IPS-15b (cell line): ENCODE data around the gene FAAP100.
"Not testable (repeated sequence)": the region's sequence is repeated elsewhere in the genome, so short reads cannot be mapped to it uniquely, and the experiment has no call there.

ENCODE experiments used
- H3K27me3 ChIP-seq: one replicate; pipeline ENCODE4 v1.6.1; 2013; ENCODE audit warnings: low read length; ENCODE audit not compliant: control insufficient read depth, insufficient read depth
- H3K36me3 ChIP-seq: one replicate; pipeline ENCODE4 v1.6.1; 2013; ENCODE audit warnings: low read length; ENCODE audit not compliant: control insufficient read depth, insufficient read depth
- H3K4me1 ChIP-seq: one replicate; pipeline ENCODE4 v1.6.1; 2013; ENCODE audit warnings: mild to moderate bottlenecking, low read length; ENCODE audit not compliant: control insufficient read depth, insufficient read depth
- H3K4me3 ChIP-seq: one replicate; pipeline ENCODE4 v1.5.1; 2013; ENCODE audit warnings: low read depth, low read length
- H3K9ac ChIP-seq: one replicate; pipeline ENCODE4 v1.6.1; 2013; ENCODE audit warnings: low read depth, mild to moderate bottlenecking, low read length
- H3K9me3 ChIP-seq: one replicate; pipeline ENCODE4 v1.6.1; 2013; ENCODE audit warnings: mild to moderate bottlenecking, low read length; ENCODE audit not compliant: control insufficient read depth, insufficient read depth

Gene FAAP100

GRCh38 chr17:81533339-81534141 lies 18.6 kb downstream of the FAAP100 start:
- H3K9ac ChIP-seq = no peak overlapping the region
- no peaks in the 10 kb centered on the region for H3K4me1 ChIP-seq
- H3K9me3 ChIP-seq = no peaks in the 10 kb centered on the region
- no peaks in the 10 kb centered on the region for H3K36me3 ChIP-seq
- H3K27me3 ChIP-seq = peaks cover 6% of the 10 kb centered on the region
- no peak overlapping the region for H3K4me3 ChIP-seq

- Histone ChIP-seq H3K9me3 (no peaks in the 10 kb centered on the region), H3K4me3 (no peak overlapping the region), H3K36me3 (no peaks in the 10 kb centered on the region), H3K4me1 (no peaks in the 10 kb centered on the region), H3K9ac (no peak overlapping the region), H3K27me3 (peaks cover 6% of the 10 kb centered on the region)
Measured at GRCh38 chr17:81532490-81533287, 19.5 kb downstream of the FAAP100 start.

DNA sequence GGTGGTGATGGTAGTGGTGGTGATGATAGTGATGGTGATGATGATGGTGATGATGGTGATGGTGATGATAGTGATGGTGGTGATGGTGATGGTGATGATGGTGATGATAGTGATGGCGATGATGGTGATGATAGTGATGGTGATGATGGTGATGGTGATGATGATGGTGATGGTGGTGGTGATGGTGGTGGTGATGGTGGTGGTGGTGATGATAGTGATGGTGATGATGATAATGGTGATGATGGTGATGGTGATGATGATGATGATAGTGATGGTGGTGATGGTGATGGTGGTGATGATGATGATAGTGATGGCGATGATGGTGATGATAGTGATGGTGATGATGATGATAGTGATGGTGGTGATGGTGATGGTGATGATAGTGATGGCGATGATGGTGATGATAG lies 20.2 kb downstream of the FAAP100 start:
- H3K36me3 ChIP-seq, H3K9me3 ChIP-seq, H3K27me3 ChIP-seq, H3K4me1 ChIP-seq, H3K9ac ChIP-seq, H3K4me3 ChIP-seq: not testable (repeated sequence)

DNA sequence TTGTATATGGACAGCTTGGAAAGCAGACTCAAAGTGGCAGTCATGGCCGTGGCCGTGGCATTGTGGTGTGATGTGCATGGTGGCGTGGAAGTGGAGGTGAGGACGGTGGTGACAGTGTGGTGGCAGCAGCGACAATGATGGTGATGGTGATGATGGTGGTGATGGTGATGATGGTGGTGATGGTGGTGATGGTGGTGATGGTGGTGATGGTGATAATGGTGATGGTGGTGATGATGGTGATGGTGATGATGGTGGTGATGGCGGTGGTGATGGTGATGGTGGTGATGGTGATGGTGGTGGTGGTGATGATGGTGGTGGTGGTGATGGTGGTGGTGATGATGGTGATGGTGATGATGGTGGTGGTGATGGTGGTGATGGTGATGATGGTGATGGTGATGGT lies 21.1 kb downstream of the FAAP100 start:
- H3K4me3 ChIP-seq, H3K36me3 ChIP-seq, H3K27me3 ChIP-seq, H3K9ac ChIP-seq, H3K9me3 ChIP-seq, H3K4me1 ChIP-seq: not testable (repeated sequence)

DNA sequence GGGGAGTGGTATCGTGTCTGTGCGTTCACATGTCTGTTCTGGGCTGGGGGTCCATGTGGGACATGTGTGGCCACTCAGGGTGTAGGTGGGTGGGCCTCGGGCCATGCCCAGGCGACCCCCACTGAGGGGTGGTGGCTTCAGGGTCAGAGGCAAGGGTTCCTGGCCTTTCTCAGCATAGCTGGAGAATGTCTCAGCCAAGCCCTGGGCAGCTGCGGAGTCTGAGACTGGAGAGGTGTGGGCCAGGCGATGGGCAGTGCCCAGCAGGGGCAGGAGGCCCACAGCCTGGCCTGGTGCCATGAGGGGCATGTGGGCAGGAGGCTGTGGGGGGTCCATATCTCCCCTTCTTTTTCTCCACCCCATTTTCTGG lies 22.7 kb downstream of the FAAP100 start:
- Histone ChIP-seq H3K27me3 (peaks cover under 1% of the 10 kb centered on the region), H3K4me1 (no peaks in the 10 kb centered on the region), H3K4me3 (no peak overlapping the region), H3K36me3 (no peaks in the 10 kb centered on the region), H3K9ac (no peak overlapping the region), H3K9me3 (no peaks in the 10 kb centered on the region)

DNA sequence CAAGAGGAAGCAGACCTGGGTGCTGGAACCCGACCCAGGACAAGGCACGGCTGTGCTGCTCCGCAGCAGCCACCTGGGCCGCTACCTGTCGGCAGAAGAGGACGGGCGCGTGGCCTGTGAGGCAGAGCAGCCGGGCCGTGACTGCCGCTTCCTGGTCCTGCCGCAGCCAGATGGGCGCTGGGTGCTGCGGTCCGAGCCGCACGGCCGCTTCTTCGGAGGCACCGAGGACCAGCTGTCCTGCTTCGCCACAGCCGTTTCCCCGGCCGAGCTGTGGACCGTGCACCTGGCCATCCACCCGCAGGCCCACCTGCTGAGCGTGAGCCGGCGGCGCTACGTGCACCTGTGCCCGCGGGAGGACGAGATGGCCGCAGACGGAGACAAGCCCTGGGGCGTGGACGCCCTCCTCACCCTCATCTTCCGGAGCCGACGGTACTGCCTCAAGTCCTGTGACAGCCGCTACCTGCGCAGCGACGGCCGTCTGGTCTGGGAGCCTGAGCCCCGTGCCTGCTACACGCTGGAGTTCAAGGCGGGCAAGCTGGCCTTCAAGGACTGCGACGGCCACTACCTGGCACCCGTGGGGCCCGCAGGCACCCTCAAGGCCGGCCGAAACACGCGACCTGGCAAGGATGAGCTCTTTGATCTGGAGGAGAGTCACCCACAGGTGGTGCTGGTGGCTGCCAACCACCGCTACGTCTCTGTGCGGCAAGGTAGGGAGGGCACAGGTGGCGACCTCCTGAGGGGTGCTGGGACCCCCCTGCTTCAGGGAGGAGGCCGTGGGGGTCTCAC lies 23.3 kb downstream of the FAAP100 start:
- no peaks in the 10 kb centered on the region for H3K27me3 ChIP-seq
- H3K36me3 ChIP-seq = no peaks in the 10 kb centered on the region
- H3K4me1 ChIP-seq = no peaks in the 10 kb centered on the region
- H3K9me3 ChIP-seq = no peaks in the 10 kb centered on the region
- no peak overlapping the region for H3K9ac ChIP-seq
- H3K4me3 ChIP-seq = no peak overlapping the region

DNA sequence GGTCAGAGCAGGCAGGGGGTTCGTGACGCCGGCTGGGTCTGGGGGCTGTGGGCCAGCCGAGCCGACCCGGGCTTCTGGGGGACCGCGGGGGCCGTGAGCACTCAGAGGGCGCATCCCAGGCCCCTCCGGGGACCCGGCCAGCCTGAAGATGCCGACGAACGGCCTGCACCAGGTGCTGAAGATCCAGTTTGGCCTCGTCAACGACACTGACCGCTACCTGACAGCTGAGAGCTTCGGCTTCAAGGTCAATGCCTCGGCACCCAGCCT lies 23.8 kb downstream of the FAAP100 start:
- Histone ChIP-seq H3K9ac (no peak overlapping the region), H3K4me1 (no peaks in the 10 kb centered on the region), H3K4me3 (no peak overlapping the region), H3K9me3 (no peaks in the 10 kb centered on the region), H3K36me3 (no peaks in the 10 kb centered on the region), H3K27me3 (no peaks in the 10 kb centered on the region)

DNA sequence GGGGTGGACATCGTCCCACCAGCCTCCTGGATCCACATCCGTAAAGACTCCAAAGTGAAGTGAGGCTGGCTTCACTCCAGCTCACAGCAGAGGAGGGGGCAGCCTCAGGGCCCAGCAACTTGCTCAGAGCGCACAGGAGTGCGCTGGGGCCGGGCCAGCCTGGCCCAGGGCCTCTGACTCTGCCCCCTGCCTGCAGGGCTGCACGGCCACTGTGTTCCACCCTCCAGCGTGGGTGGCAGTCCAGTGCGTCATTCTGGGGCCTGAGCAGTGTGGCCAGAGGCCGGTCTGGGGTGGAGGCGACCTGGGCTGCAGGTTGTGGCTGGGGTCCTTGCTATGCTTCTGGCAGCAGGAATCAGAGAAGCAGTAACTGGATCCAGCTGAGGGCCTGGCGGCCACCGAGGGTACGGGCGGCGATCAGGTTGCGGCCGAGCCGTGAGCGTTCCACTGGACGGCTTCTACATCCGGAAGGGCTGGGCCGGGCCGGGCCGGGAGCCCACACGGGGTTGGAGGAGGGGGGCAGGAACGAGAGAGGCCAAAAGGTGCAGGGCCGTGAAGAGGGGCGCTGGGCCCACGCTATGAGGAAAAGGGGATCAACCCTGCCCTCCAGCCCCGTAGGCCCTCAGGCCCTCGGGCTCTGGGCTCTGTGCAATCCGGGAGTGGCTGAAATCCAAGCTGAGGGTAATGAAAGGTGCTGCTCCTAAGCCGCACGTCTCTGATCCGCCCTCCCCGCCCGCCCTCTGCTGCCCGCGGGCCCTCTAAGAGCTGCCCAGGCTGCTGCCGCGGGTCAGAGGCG lies 24.4 kb downstream of the FAAP100 start, which contains the start of gene FSCN2:
FSCN2 (plus strand) TSS at position 787 of the 793 bp plus-strand sequence. CDS start 155 bp downstream, outside the sequence.
- Histone ChIP-seq H3K4me3 (no peak within 1 kb of the TSS), H3K4me1 (no peaks in the 10 kb centered on the region), H3K36me3 (no peaks in the 10 kb centered on the region), H3K9ac (no peak within 1 kb of the TSS), H3K27me3 (no peaks in the 10 kb centered on the region), H3K9me3 (no peaks in the 10 kb centered on the region)

GRCh38 chr17:81526662-81527571 lies 25.2 kb downstream of the FAAP100 start:
- Histone ChIP-seq H3K36me3 (no peaks in the 10 kb centered on the region), H3K9ac (no peak overlapping the region), H3K9me3 (no peaks in the 10 kb centered on the region), H3K4me1 (no peaks in the 10 kb centered on the region), H3K4me3 (no peak overlapping the region), H3K27me3 (no peaks in the 10 kb centered on the region)

DNA sequence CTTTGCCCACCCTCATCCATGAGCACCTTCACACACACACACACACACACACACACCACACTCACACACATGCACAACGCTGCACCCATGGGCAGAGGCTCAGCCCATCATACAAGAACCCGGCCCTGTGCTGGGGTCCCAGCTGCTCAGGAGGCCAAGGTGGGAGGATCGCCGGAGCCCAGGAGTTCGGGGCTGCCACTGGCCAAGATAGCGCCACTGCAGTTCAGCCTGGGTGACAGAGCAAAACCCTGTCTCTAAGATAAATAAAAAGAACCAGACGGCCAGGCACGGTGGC lies 27.3 kb downstream of the FAAP100 start:
- peaks cover 4% of the 10 kb centered on the region for H3K27me3 ChIP-seq
- no peak overlapping the region for H3K9ac ChIP-seq
- peaks cover 4% of the 10 kb centered on the region for H3K4me1 ChIP-seq
- no peak overlapping the region for H3K4me3 ChIP-seq
- H3K36me3 ChIP-seq = no peaks in the 10 kb centered on the region
- no peaks in the 10 kb centered on the region for H3K9me3 ChIP-seq
